PFSK-1 (cell line): Measurements from ENCODE around the gene SHISAL2A.

Experiments used
- FOXP2 ChIP-seq: optimal IDR thresholded peaks from 2 replicates; pipeline ENCODE3; 2011; ENCODE audit warnings: borderline replicate concordance, control low read depth, inconsistent platforms; ENCODE audit not compliant: insufficient read depth; ENCODE audit errors: extremely low read length, extremely low read depth
- POLR2AphosphoS5 ChIP-seq: IDR thresholded peaks from 2 replicates; pipeline ENCODE4 v1.6.1; 2012; ENCODE audit warnings: low read depth, mild to moderate bottlenecking, control low read depth, low read length, moderate library complexity
- REST ChIP-seq, 2 experiments: IDR thresholded peaks; 2 replicates each; pipeline versions ENCODE4 v1.6.1 to v1.8.0; 2011 to 2012; ENCODE audit warnings: low read depth in 2 of 2, low read length in 2 of 2, control low read depth in 1 of 2, inconsistent platforms in 1 of 2, mild to moderate bottlenecking in 1 of 2, moderate library complexity in 1 of 2; ENCODE audit not compliant: insufficient read depth in 1 of 2
- SIN3A ChIP-seq: IDR thresholded peaks from 2 replicates; pipeline ENCODE4 v1.6.1; 2012; ENCODE audit warnings: mild to moderate bottlenecking, low read length, moderate library complexity, borderline replicate concordance; ENCODE audit not compliant: insufficient read depth
- TAF1 ChIP-seq: IDR thresholded peaks from 2 replicates; pipeline ENCODE4 v1.6.1; 2012; ENCODE audit warnings: low read length, control low read depth, borderline replicate concordance; ENCODE audit not compliant: insufficient read depth

The SHISAL2A gene

GRCh38 chr1:52592637-52593323 lies 40.2 kb upstream of the SHISAL2A start:
- no peak for TF ChIP-seq FOXP2

GRCh38 chr1:52593495-52593894 lies 39.5 kb upstream of the SHISAL2A start:
- TF ChIP-seq POLR2AphosphoS5: no peak

GRCh38 chr1:52595061-52595460 lies 37.9 kb upstream of the SHISAL2A start:
- TF ChIP-seq FOXP2: no peak
- no peak for TF ChIP-seq POLR2AphosphoS5
- TF ChIP-seq REST (IDR thresholded peaks at IDR 0.05; ENCODE audit: insufficient read depth in 1 of 2, low read depth in 2 of 2, low read length in 2 of 2): no peak
- no peak for TF ChIP-seq SIN3A
- TF ChIP-seq TAF1: no peak

GRCh38 chr1:52597912-52598311 lies 35.1 kb upstream of the SHISAL2A start:
- TF ChIP-seq REST (IDR thresholded peaks at IDR 0.05; ENCODE audit: insufficient read depth in 1 of 2, low read depth in 2 of 2, low read length in 2 of 2): no peak
- TF ChIP-seq TAF1: no peak
- no peak for TF ChIP-seq SIN3A
- no peak for TF ChIP-seq FOXP2
- no peak for TF ChIP-seq POLR2AphosphoS5

- TF ChIP-seq TAF1: no peak
- no peak for TF ChIP-seq FOXP2
- no peak for TF ChIP-seq REST (IDR thresholded peaks at IDR 0.05; ENCODE audit: insufficient read depth in 1 of 2, low read depth in 2 of 2, low read length in 2 of 2)
- TF ChIP-seq SIN3A: no peak
- no peak for TF ChIP-seq POLR2AphosphoS5
Observed at GRCh38 chr1:52598729-52599128, 34.2 kb upstream of the SHISAL2A start.

GRCh38 chr1:52599236-52599635 lies 33.7 kb upstream of the SHISAL2A start:
- no peak for TF ChIP-seq POLR2AphosphoS5
- no peak for TF ChIP-seq SIN3A
- TF ChIP-seq FOXP2: no peak
- TF ChIP-seq REST (IDR thresholded peaks at IDR 0.05; ENCODE audit: insufficient read depth in 1 of 2, low read depth in 2 of 2, low read length in 2 of 2): no peak
- TF ChIP-seq TAF1: no peak
